Mesenchymal stem cell (in vitro differentiated cells and primary cell): ENCODE data around the gene LPP.
A peak's percentile ranks its signal among the peaks of the same experiment; 100 is the strongest.

Source experiments
- DNase-seq: peaks from one replicate; pipeline ENCODE4 v3.0.0-alpha.2; 2013
- H2AFZ ChIP-seq: one replicate; pipeline ENCODE4 v1.6.1; 2013; ENCODE audit warnings: low read depth, mild to moderate bottlenecking, control low read depth, inconsistent platforms, low read length, moderate library complexity
- H2AK5ac ChIP-seq: 2 replicates; pipeline ENCODE4 v1.6.1; 2013; ENCODE audit warnings: low read length, moderate library complexity, mild to moderate bottlenecking, inconsistent platforms; ENCODE audit not compliant: severe bottlenecking
- H2BK120ac ChIP-seq: one replicate; pipeline ENCODE4 v1.6.1; 2013; ENCODE audit warnings: low read depth, mild to moderate bottlenecking, inconsistent platforms, low read length, moderate library complexity
- H2BK12ac ChIP-seq, 2 experiments: one replicate each; pipeline ENCODE4 v1.6.1; 2013; ENCODE audit warnings: inconsistent platforms in 2 of 2, low read length in 2 of 2, mild to moderate bottlenecking in 2 of 2, moderate library complexity in 2 of 2, control low read depth in 1 of 2
- H2BK15ac ChIP-seq: one replicate; pipeline ENCODE4 v1.6.1; 2013; ENCODE audit warnings: mild to moderate bottlenecking, low read depth, inconsistent platforms; ENCODE audit not compliant: poor library complexity, severe bottlenecking
- H2BK5ac ChIP-seq: 2 replicates; pipeline ENCODE4 v1.6.1; 2013; ENCODE audit warnings: low read depth, mild to moderate bottlenecking, low read length, control low read depth, inconsistent platforms; ENCODE audit not compliant: poor library complexity, severe bottlenecking
- H3K14ac ChIP-seq, 2 experiments: one replicate each; pipeline ENCODE4 v1.6.1; 2013; ENCODE audit warnings: inconsistent platforms in 2 of 2, low read length in 2 of 2, control low read depth in 1 of 2, mild to moderate bottlenecking in 1 of 2, moderate library complexity in 1 of 2
- H3K18ac ChIP-seq, 2 experiments: one replicate each; pipeline ENCODE4 v1.6.1; 2013; ENCODE audit warnings: inconsistent platforms in 2 of 2, low read length in 2 of 2, control low read depth in 1 of 2, low read depth in 1 of 2, mild to moderate bottlenecking in 1 of 2
- H3K23ac ChIP-seq, 2 experiments: one replicate each; pipeline ENCODE4 v1.6.1; 2013; ENCODE audit warnings: inconsistent platforms in 2 of 2, low read length in 2 of 2, mild to moderate bottlenecking in 2 of 2, moderate library complexity in 2 of 2, control low read depth in 1 of 2
- H3K27ac ChIP-seq: 2 replicates; pipeline ENCODE4 v1.5.1; 2013; ENCODE audit warnings: mild to moderate bottlenecking, moderate library complexity, low read length, control low read depth, inconsistent platforms; ENCODE audit not compliant: poor library complexity, severe bottlenecking
- H3K27me3 ChIP-seq, 2 experiments: 2 replicates each; pipeline versions ENCODE4 v1.6.1 to v1.7.0; 2013; ENCODE audit warnings: low read length in 2 of 2, mild to moderate bottlenecking in 2 of 2, moderate library complexity in 2 of 2, control low read depth in 1 of 2, inconsistent platforms in 1 of 2; ENCODE audit not compliant: control insufficient read depth in 1 of 2, insufficient read depth in 1 of 2
- H3K36me3 ChIP-seq, 2 experiments: 2 replicates each; pipeline versions ENCODE4 v1.6.1 to v1.7.0; 2013; ENCODE audit warnings: low read length in 2 of 2, control low read depth in 1 of 2, inconsistent platforms in 1 of 2, low read depth in 1 of 2, mild to moderate bottlenecking in 1 of 2; ENCODE audit not compliant: insufficient read depth in 2 of 2, control insufficient read depth in 1 of 2
- H3K4ac ChIP-seq, 2 experiments: one replicate each; pipeline ENCODE4 v1.6.1; 2013; ENCODE audit warnings: inconsistent platforms in 2 of 2, low read length in 2 of 2, mild to moderate bottlenecking in 2 of 2, moderate library complexity in 2 of 2, control low read depth in 1 of 2, low read depth in 1 of 2
- H3K4me1 ChIP-seq: 2 replicates; pipeline ENCODE4 v1.6.1; 2013; ENCODE audit warnings: low read depth, low read length, control low read depth; ENCODE audit not compliant: control insufficient read depth, insufficient read depth
- H3K4me2 ChIP-seq: 2 replicates; pipeline ENCODE4 v1.6.1; 2013; ENCODE audit warnings: low read length, mild to moderate bottlenecking, inconsistent platforms; ENCODE audit not compliant: poor library complexity, severe bottlenecking
- H3K4me3 ChIP-seq, 2 experiments: 2 replicates each; pipeline versions ENCODE4 v1.5.1 to v1.7.0; 2013; ENCODE audit warnings: low read length in 2 of 2, mild to moderate bottlenecking in 2 of 2, control low read depth in 1 of 2, low read depth in 1 of 2; ENCODE audit not compliant: insufficient read depth in 1 of 2
- H3K79me1 ChIP-seq: replicated peaks from 2 replicates; pipeline ENCODE4 v1.6.1; 2013; ENCODE audit warnings: mild to moderate bottlenecking, control low read depth, low read length, inconsistent platforms; ENCODE audit not compliant: poor library complexity, severe bottlenecking
- H3K9ac ChIP-seq: 2 replicates; pipeline ENCODE4 v1.7.0; 2013; ENCODE audit warnings: mild to moderate bottlenecking, low read length, moderate library complexity
- H3K9me3 ChIP-seq: 2 replicates; pipeline ENCODE4 v1.7.0; 2013; ENCODE audit warnings: mild to moderate bottlenecking, low read length; ENCODE audit not compliant: control insufficient read depth
- H4K8ac ChIP-seq: one replicate; pipeline ENCODE4 v1.6.1; 2013; ENCODE audit warnings: inconsistent platforms, mild to moderate bottlenecking, low read length, moderate library complexity
- H4K91ac ChIP-seq: one replicate; pipeline ENCODE4 v1.6.1; 2013; ENCODE audit warnings: mild to moderate bottlenecking, low read length, inconsistent platforms
- WGBS: methylation state at CpG from one replicate; pipeline ENCODE4 v1.1.7; 2013; ENCODE audit warnings: mixed read lengths; 5-methylcytosine and 5-hydroxymethylcytosine counted together

Gene LPP

DNA sequence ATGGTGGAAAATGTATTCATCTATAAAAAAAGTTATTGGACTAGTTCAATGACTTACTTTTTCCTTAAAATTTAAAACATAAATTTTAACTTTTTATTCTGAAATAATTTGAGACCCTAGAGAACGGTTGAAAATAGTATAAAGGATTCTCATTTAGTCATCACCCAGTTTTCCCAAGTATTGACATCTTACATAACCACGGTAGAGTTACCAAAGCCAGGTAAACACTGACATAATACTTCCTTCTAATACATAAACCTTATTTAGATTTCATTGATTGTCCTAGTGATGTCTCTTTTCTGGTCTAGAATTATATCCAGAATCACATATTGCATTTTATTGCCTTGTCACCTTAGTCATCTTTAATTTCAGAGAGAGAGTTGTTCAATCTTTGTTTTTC lies 319.1 kb downstream of the LPP start:
- no peak overlapping the region for H3K23ac ChIP-seq
- no peak overlapping the region for H3K4me2 ChIP-seq
- no peak overlapping the region for H3K4ac ChIP-seq

GRCh38 chr3:188473591-188474288 lies 319.8 kb downstream of the LPP start:
- no peak overlapping the region for H2BK15ac ChIP-seq
- no peak overlapping the region for H2AFZ ChIP-seq
- no peak overlapping the region for H3K23ac ChIP-seq
- DNase-seq, result no peak
- 100% methylated on average over 2 of the region's 2 CpGs for whole genome bisulfite sequencing
- no peak overlapping the region for H4K8ac ChIP-seq
- H2BK120ac ChIP-seq, result no peak overlapping the region
- H3K27me3 ChIP-seq, result no peaks in the 10 kb centered on the region
- no peak overlapping the region for H3K14ac ChIP-seq
- no peak overlapping the region for H2AK5ac ChIP-seq
- H3K4ac ChIP-seq, result no peak overlapping the region
- no peak overlapping the region for H2BK12ac ChIP-seq
- H3K4me3 ChIP-seq, result no peak overlapping the region
- no peaks in the 10 kb centered on the region for H3K4me1 ChIP-seq
- peaks cover 0 to 2% of the 10 kb centered on the region in 2 experiments for H3K36me3 ChIP-seq
- no peak overlapping the region for H3K27ac ChIP-seq
- H3K4me2 ChIP-seq, result no peak overlapping the region
- H4K91ac ChIP-seq, result no peak overlapping the region
- H3K18ac ChIP-seq, result no peak overlapping the region
- no peak overlapping the region for H3K9ac ChIP-seq
- H3K79me1 ChIP-seq, result peaks cover 12% of the 10 kb centered on the region
- H3K9me3 ChIP-seq, result no peaks in the 10 kb centered on the region
- H2BK5ac ChIP-seq, result no peak overlapping the region

More for the DNA sequence above, 319.1 kb downstream of the LPP start:
- Histone ChIP-seq H3K14ac (no peak overlapping the region), H2BK120ac (no peak overlapping the region), H3K18ac (no peak overlapping the region), H3K4me1 (no peaks in the 10 kb centered on the region), H3K9ac (no peak overlapping the region), H2AK5ac (no peak overlapping the region), H4K91ac (no peak overlapping the region), H3K36me3 (peaks cover 0 to 2% of the 10 kb centered on the region in 2 experiments), H3K9me3 (no peaks in the 10 kb centered on the region), H3K27me3 (no peaks in the 10 kb centered on the region), H3K27ac (no peak overlapping the region), H4K8ac (no peak overlapping the region), H3K79me1 (peaks cover 12% of the 10 kb centered on the region), H2BK12ac (no peak overlapping the region), H2BK15ac (no peak overlapping the region), H3K4me3 (no peak overlapping the region), H2AFZ (no peak overlapping the region), H2BK5ac (no peak overlapping the region)
- no peak for DNase-seq
- WGBS, result 100% methylated on average over 1 of the region's 2 CpGs

DNA sequence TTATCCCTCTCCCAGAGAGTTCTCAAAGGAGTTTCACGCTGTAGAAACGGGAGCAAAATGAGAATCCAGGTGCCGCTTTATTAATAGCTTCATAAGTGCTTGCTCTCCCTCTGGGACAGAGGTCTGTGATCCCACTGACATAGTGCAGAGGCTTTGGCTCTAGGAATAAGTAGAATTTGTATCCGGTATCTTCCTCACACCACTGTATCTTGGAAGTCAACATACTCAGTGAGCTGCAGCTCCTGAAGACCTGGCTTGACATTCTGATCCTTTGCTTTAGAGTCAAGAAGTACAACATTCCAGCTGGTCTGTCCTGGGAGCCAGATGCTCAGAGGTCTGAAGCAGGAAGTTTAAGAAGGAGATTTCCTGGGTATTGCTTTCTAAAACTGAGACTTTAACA lies 323.0 kb downstream of the LPP start:
- Histone ChIP-seq H3K14ac (no peak overlapping the region), H2AFZ (no peak overlapping the region), H2BK120ac (no peak overlapping the region), H3K18ac (peak overlapping the region in 1 of 2 experiments; percentile 35), H3K4me3 (no peak overlapping the region), H3K23ac (no peak overlapping the region), H4K91ac (no peak overlapping the region), H2BK12ac (no peak overlapping the region), H3K27ac (no peak overlapping the region), H3K4me1 (peaks cover 2% of the 10 kb centered on the region), H3K27me3 (no peaks in the 10 kb centered on the region), H3K36me3 (no peaks in the 10 kb centered on the region), H2BK5ac (no peak overlapping the region), H3K79me1 (peaks cover 17% of the 10 kb centered on the region), H3K4me2 (no peak overlapping the region), H3K9ac (no peak overlapping the region), H3K4ac (peak overlapping the region in 1 of 2 experiments; percentile 44), H2AK5ac (no peak overlapping the region), H3K9me3 (no peaks in the 10 kb centered on the region), H4K8ac (no peak overlapping the region), H2BK15ac (no peak overlapping the region)
- 47% methylated on average over 4 of the region's 4 CpGs for WGBS
- peak; percentile 40 for DNase-seq

GRCh38 chr3:188480011-188480410 lies 326.1 kb downstream of the LPP start:
- no peak overlapping the region for H3K23ac ChIP-seq
- H2BK5ac ChIP-seq, result no peak overlapping the region
- H2AFZ ChIP-seq, result no peak overlapping the region
- DNase-seq, result no peak
- no peak overlapping the region for H3K18ac ChIP-seq
- H3K27ac ChIP-seq, result no peak overlapping the region
- no peak overlapping the region for H3K4me3 ChIP-seq
- no peak overlapping the region for H2BK12ac ChIP-seq
- no peak overlapping the region for H2BK120ac ChIP-seq
- WGBS, result 100% methylated on average over 2 of the region's 4 CpGs
- no peak overlapping the region for H3K4me2 ChIP-seq
- no peaks in the 10 kb centered on the region for H3K27me3 ChIP-seq
- peaks cover 2% of the 10 kb centered on the region for H3K4me1 ChIP-seq
- peaks cover 0 to 7% of the 10 kb centered on the region in 2 experiments for H3K36me3 ChIP-seq
- H4K91ac ChIP-seq, result no peak overlapping the region
- no peak overlapping the region for H3K14ac ChIP-seq
- no peak overlapping the region for H3K9ac ChIP-seq
- no peak overlapping the region for H3K4ac ChIP-seq
- no peaks in the 10 kb centered on the region for H3K9me3 ChIP-seq
- no peak overlapping the region for H4K8ac ChIP-seq
- no peak overlapping the region for H2AK5ac ChIP-seq
- H2BK15ac ChIP-seq, result no peak overlapping the region
- peaks cover 18% of the 10 kb centered on the region for H3K79me1 ChIP-seq
